ENCODE data around the gene NRXN3.

- no peak for TF ChIP-seq CTCF (IDR thresholded peaks at IDR 0.05 in 2 of 3, conservative IDR thresholded peaks at IDR 0.05 in 1 of 3; ENCODE audit: borderline replicate concordance in 1 of 3, insufficient read depth in 1 of 3, low read depth in 2 of 3, low read length in 2 of 3)
- TF ChIP-seq RAD21 (IDR thresholded peaks at IDR 0.05; ENCODE audit: low read depth): no peak
- TF ChIP-seq ATF3 (IDR thresholded peaks at IDR 0.05): no peak
- TF ChIP-seq SP1 (IDR thresholded peaks at IDR 0.05; ENCODE audit: low read depth): no peak
- TF ChIP-seq YY1 (IDR thresholded peaks at IDR 0.05; ENCODE audit: extremely low read depth, insufficient replicate concordance, low read depth, low read length): no peak
- no peak for TF ChIP-seq POLR2A (IDR thresholded peaks at IDR 0.05; ENCODE audit: borderline replicate concordance, extremely low read depth, insufficient read depth, insufficient read length)
- no peak for TF ChIP-seq CEBPB (IDR thresholded peaks at IDR 0.05; ENCODE audit: low read depth)
Observed at GRCh38 chr14:79638672-79639266, 1468.6 kb downstream of the NRXN3 start.

Measured in HCT116 (cell line).